Measurements from ENCODE around the gene PPIF.

PPIF gene

DNA sequence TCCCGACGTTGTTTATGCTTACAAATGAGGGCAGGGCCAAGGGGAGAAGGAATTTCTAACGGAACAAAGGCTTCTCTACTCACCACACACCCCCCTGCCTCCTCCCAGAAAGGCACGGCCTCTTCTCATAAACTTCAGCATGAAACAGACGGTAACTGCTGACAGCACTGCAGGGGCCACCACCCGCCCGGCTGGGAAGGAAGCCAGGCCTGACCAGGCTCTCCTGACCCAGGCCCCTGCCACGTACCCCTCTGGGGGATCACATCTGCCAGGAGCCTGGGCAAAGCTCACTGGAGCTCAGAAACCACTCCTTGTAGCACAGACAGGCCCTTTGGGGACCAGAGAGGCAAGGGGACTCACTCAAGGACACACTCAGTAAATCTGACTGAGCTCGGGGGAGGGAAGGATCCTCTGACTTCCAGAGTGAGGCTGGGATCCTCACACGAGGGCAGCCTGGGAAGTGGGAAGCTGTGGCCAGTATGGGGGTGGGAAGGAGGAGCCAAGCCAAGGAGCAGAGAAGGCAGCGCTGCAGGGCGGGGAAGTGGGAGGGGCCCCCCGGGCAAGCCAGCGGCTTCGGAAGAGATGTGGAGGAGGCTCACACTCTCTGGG lies 52.1 kb downstream of the PPIF start:
- DNase-seq (ENCODE audit: low read depth in 2 of 2, low spot score in 1 of 2) = no peak

DNA sequence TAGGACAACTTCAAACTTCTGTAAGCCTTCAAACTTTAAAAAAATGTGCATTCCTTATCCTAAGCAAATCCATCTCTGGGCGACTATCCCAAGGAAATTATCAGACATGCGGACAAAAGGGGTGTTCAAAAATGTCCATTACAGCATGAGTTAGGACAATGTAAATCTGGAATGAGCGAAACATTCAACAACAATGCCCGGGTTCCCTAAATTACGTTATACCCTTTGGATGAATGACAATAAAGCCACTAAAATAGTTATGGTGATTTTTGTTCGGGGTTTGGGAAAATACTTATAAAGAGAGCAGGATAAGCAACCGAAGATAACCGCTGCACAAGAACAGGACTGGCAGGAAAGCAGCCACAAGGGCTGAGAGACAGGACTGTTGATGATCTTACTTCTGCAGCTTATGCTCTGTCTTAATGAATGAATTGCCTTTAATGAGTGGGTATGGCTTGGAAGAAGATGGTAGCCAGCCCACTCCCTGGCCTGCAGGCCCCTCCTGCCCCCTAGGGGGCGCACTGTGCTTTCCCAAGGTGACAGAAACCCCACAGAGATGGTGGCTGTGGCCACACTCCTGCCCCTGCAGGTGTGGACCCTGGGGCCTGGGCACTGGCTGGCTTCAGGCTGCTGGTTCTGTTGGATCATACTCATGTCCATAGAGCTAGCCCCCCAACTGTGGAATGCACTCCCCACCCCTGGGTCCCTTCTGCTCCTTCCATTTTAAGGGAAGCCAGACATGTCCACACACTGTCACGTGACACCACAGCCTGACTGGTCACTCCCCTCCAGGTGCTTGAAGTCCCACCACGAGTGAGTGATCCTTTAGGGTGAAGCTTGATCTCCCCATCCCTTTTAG lies 53.1 kb downstream of the PPIF start:
- peak in 1 of 2 donors; percentile 7 for DNase-seq (ENCODE audit: low read depth in 2 of 2, low spot score in 1 of 2)

DNA sequence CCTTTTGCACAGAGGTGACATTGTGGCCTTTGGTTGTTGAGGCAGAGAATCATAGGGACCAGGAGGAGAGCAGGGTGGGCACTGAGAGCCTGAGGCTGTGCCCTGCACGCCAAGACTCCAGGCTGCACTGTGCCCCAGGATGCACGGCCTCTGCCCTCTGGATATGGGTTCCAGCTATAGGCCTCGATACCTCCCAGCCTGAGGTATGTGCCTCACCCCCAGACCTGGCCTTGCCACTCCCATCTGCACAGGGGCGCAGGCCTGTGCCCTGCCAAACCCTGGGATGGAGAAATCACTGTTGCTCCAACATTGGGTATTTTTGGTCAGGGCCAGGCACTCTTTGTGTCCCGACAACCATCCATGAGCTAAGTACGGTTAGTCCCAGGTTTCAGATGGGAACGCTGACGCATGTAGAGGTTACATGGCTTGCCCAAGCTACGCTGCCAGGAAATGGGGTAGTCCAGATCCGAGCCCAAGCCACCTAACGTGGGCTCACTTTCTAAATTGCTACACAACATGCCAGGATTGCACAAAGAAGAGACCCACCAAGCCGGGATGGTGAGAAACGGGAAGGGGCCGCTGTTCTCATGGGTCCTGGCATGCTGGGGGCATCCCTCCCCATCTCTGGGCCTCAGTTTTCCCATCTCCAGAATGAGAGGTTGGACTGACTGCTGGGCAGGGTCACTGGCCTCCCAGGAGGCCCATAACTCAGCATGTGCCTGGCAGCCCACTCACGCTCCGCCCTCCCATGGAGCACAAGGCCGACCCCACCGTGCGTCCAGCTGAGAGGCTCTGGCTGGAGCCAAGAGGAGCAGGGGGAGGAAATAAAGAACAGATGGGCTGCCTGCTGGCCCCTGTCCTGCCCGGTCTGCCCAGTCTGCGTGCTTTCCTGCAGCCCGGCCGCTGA lies 54.0 kb downstream of the PPIF start:
- DNase-seq (ENCODE audit: low read depth in 2 of 2, low spot score in 1 of 2) = no peak

DNA sequence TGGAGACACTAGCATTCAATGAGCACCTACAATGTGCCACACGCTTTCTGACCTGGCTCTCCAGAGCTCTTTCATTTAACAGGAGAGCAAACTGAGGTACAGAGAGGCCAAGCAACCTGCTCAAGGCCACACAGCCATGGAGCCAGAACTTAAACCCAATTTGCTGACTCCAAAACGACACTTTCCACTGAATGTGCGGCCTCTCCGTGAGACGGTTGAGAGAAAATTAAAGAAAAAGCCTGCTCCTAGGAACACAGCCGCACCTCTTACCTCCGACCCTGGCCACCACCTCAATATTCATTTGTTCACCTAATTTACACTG lies 55.3 kb downstream of the PPIF start:
- no peak for DNase-seq (ENCODE audit: low read depth in 2 of 2, low spot score in 1 of 2)

DNA sequence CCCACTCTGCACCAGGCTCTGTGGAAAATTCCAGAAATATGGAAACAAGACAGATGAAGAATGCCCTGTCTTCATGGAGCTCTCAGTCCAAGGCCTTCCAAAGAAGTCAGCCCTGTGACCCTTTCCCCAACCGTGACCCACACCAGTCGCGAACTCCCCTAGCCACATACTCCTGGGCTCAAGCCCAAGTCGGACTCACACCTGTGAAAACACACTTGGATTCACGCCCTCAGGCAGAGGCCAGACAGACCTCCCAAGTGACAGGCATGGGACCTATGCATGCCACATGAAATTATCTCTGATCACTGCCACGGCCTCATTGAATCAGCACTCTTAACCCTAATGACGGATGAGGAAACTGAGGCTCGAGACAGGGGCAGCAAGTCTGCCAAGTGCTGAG lies 55.7 kb downstream of the PPIF start:
- no peak for DNase-seq (ENCODE audit: low read depth in 2 of 2, low spot score in 1 of 2)

DNA sequence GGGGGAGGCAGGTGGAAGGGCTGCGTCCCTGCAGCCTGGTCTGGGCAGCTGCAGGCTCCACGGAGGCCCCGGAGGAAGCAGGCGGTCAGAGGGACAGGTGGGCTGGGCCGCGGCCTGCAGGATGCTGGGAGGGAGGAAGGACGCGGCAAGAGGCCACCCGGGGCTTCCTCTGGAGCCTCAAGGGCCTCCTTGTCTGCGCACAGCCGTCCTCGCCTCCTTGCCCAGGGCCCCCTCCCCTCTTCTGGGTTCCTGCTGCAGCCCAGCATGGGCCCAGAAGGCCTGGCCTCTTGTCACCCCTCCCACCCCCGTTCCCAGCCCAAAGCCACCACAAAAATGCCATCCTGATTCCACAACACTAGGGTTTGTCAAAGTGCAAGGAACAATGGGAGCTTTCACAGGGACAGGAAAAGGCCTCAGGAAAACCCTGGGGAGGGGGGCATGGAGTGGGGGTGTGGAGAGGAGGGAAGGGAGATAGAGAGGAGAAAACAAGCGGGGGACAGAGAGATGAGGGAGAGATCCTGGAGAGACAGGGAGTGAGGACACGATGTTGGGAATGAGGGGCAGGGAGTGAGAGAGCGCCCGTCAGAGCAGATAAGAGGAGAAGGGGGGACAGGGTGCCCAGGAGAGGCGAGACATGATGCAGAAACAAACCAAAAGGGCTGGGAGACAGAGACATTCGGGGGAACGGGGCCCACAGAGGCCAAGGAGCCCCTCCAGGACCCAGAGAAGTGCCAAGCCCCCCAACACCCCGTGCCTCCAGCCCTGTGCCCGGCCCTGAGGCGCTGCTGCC lies 56.4 kb downstream of the PPIF start:
- DNase-seq (ENCODE audit: low read depth in 2 of 2, low spot score in 1 of 2) = no peak

DNA sequence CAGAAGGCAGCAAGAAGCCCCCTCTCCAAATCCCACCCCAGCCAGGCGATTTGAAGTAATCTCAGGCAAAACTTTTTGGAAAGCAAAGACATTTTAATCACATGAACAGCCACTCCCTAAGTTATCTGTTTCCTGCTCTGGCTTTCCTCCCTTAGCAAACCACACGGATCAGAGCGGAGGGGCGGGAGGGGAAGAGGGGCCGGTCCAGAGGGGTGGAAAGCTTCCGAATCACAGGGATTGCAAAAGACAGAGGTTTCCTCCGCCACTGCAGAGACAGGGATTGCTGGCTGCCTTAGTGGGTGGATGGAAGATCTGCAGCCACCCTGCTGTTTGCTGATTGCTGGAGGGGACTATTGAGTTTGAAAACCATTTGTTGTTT lies 57.0 kb downstream of the PPIF start:
- no peak for DNase-seq (ENCODE audit: low read depth in 2 of 2, low spot score in 1 of 2)

DNA sequence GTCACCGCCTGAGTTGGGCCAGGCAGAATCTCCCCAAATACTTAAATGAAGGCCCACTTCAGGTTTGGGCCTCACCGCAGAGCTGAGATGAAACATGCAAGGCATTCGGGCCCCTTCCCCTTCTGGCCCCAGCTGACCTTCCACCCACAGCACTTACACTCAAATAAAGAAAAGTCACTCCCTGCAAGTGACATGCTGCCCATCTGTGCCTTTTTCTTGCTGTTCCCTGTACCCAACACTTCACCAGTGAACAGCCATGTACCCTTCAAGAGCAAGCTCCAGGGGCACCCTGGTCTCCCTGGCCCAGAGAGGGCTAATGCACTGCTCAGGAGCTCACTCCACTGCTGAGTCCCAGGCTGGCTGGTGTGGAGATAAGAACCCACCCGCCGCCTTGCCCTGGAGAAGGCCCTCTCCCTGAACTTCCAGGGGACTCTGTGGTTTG lies 57.4 kb downstream of the PPIF start:
- DNase-seq (ENCODE audit: low read depth in 2 of 2, low spot score in 1 of 2) = no peak

All from stimulated activated CD8-positive, alpha-beta memory T cell treated with anti-CD3 and anti-CD28 coated beads, Interleukin-4, amount 100 ng/mL, for 1 hour (primary cell).